Suprapubic skin (tissue), 4 donors: ENCODE data around the gene AOX1.

ENCODE experiments used
- POLR2A ChIP-seq, 2 donors: fragments of 450-650 bp; IDR thresholded peaks; one replicate each; pipeline ENCODE4 v1.6.1; 2017; ENCODE audit warnings: antibody characterized with exemption in 2 of 2, mild to moderate bottlenecking in 2 of 2, moderate library complexity in 2 of 2
- POLR2AphosphoS5 ChIP-seq, 3 donors: sonication (generic); formaldehyde crosslinking; IDR thresholded peaks; one replicate each; pipeline ENCODE4 v1.6.1; 2017; ENCODE audit warnings: antibody characterized with exemption in 3 of 3
- TF ChIP-seq, protein P1 (sequence below), 2 donors: fragments of 200-600 bp in 1 of 2; fragments of 450-650 bp in 1 of 2; sonication (generic) in 1 of 2; IDR thresholded peaks; one replicate each; pipeline ENCODE4 v1.5.1; 2016 to 2019; ENCODE audit warnings: antibody characterized with exemption in 2 of 2, mild to moderate bottlenecking in 1 of 2, moderate library complexity in 1 of 2

DNA sequence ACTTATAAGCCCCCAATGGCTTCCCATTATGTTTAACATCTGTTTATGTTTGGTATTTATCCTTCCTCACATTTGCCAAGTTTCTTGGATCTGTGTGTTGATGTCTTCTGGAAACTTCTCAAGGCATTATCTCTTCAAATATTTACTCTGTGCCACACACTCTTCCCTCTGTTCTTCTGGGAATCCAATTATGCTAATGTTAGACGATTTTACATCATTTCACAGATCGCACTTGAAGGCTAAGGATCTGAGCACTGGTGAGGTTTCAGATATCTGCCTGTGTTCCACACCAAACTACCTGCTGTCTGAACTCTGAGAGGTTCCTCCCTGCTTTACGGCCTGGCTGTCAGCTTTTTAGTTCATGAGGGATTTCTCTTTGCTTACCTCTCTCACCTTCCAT lies 10.1 kb downstream of the AOX1 start:
- TF ChIP-seq, protein P1, sequence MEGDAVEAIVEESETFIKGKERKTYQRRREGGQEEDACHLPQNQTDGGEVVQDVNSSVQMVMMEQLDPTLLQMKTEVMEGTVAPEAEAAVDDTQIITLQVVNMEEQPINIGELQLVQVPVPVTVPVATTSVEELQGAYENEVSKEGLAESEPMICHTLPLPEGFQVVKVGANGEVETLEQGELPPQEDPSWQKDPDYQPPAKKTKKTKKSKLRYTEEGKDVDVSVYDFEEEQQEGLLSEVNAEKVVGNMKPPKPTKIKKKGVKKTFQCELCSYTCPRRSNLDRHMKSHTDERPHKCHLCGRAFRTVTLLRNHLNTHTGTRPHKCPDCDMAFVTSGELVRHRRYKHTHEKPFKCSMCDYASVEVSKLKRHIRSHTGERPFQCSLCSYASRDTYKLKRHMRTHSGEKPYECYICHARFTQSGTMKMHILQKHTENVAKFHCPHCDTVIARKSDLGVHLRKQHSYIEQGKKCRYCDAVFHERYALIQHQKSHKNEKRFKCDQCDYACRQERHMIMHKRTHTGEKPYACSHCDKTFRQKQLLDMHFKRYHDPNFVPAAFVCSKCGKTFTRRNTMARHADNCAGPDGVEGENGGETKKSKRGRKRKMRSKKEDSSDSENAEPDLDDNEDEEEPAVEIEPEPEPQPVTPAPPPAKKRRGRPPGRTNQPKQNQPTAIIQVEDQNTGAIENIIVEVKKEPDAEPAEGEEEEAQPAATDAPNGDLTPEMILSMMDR (IDR thresholded peaks at IDR 0.05) = no peak
- TF ChIP-seq POLR2AphosphoS5 (IDR thresholded peaks at IDR 0.05) (no peak), POLR2A (IDR thresholded peaks at IDR 0.05) (no peak)
